ENCODE measurements around the gene CHST7.
A peak's percentile ranks its signal among the peaks of the same experiment; 100 is the strongest.

Gene CHST7

GRCh38 chrX:46573331-46573891 is at the start of gene CHST7:
CHST7 (plus strand) TSS chrX:46573765; CDS start chrX:46573932, 167 bp downstream.
- no peak for TF ChIP-seq YY1 (IDR thresholded peaks at IDR 0.05; ENCODE audit: low read depth)
- TF ChIP-seq RAD21 (IDR thresholded peaks at IDR 0.05; ENCODE audit: low read depth) = peak; percentile 61

GRCh38 chrX:46531442-46531841 is 42.1 kb upstream of the CHST7 start:
- TF ChIP-seq RAD21 (IDR thresholded peaks at IDR 0.05; ENCODE audit: low read depth) (no peak), EGR1 (IDR thresholded peaks at IDR 0.05) (no peak), CEBPB (IDR thresholded peaks at IDR 0.05) (no peak), TCF12 (IDR thresholded peaks at IDR 0.05; ENCODE audit: low read depth) (no peak), ZBTB7A (IDR thresholded peaks at IDR 0.05; ENCODE audit: low read depth) (no peak), REST (IDR thresholded peaks at IDR 0.05; ENCODE audit: low read depth) (no peak)

- no peak for TF ChIP-seq CREB1 (IDR thresholded peaks at IDR 0.05; ENCODE audit: low read depth)
- no peak for TF ChIP-seq TCF12 (IDR thresholded peaks at IDR 0.05; ENCODE audit: low read depth)
- no peak for TF ChIP-seq RAD21 (IDR thresholded peaks at IDR 0.05; ENCODE audit: low read depth)
- TF ChIP-seq TAF1 (IDR thresholded peaks at IDR 0.05; ENCODE audit: low read depth) = no peak
- TF ChIP-seq ZBTB7A (IDR thresholded peaks at IDR 0.05; ENCODE audit: low read depth) = no peak
- no peak for TF ChIP-seq EGR1 (IDR thresholded peaks at IDR 0.05)
- TF ChIP-seq USF1 (IDR thresholded peaks at IDR 0.05) = no peak
- TF ChIP-seq TEAD4 (IDR thresholded peaks at IDR 0.05) = no peak
- no peak for TF ChIP-seq YY1 (IDR thresholded peaks at IDR 0.05; ENCODE audit: low read depth)
- TF ChIP-seq NFIC (IDR thresholded peaks at IDR 0.05) = no peak
- no peak for TF ChIP-seq REST (IDR thresholded peaks at IDR 0.05; ENCODE audit: low read depth)
- TF ChIP-seq MAX (IDR thresholded peaks at IDR 0.05) = no peak
- TF ChIP-seq EP300 (IDR thresholded peaks at IDR 0.05; ENCODE audit: borderline replicate concordance) = no peak
- TF ChIP-seq CEBPB (IDR thresholded peaks at IDR 0.05) = no peak
- no peak for TF ChIP-seq FOXM1 (IDR thresholded peaks at IDR 0.05; ENCODE audit: borderline replicate concordance, low read depth)
Measured at GRCh38 chrX:46543441-46543840, 30.1 kb upstream of the CHST7 start.

- 0 out of 2 replicates have a peak, but pooled peaks have one; percentile 18 for TF ChIP-seq TCF12 (IDR thresholded peaks at IDR 0.05; ENCODE audit: low read depth)
- TF ChIP-seq MAX (IDR thresholded peaks at IDR 0.05) = peak; percentile 4; the same call in 1 of the 2 replicates
- peak; percentile 44 for TF ChIP-seq TAF1 (IDR thresholded peaks at IDR 0.05; ENCODE audit: low read depth)
- TF ChIP-seq REST (IDR thresholded peaks at IDR 0.05; ENCODE audit: low read depth) = no peak
- no peak for TF ChIP-seq RAD21 (IDR thresholded peaks at IDR 0.05; ENCODE audit: low read depth)
- TF ChIP-seq CEBPB (IDR thresholded peaks at IDR 0.05) = no peak
- no peak for TF ChIP-seq CREB1 (IDR thresholded peaks at IDR 0.05; ENCODE audit: low read depth)
Measured at GRCh38 chrX:46545111-46546005, 28.2 kb upstream of the CHST7 start, which contains the start of gene ZNF674. ZNF674 (minus strand) TSS chrX:46545421; CDS start chrX:46542087, 3,334 bp downstream.

- TF ChIP-seq CREB1 (IDR thresholded peaks at IDR 0.05; ENCODE audit: low read depth) (no peak), REST (IDR thresholded peaks at IDR 0.05; ENCODE audit: low read depth) (no peak), ZBTB7A (IDR thresholded peaks at IDR 0.05; ENCODE audit: low read depth) (no peak), EGR1 (IDR thresholded peaks at IDR 0.05) (no peak), MAX (IDR thresholded peaks at IDR 0.05) (no peak)
Measured at GRCh38 chrX:46547857-46548256, 25.7 kb upstream of the CHST7 start.

Measured in Ishikawa (cell line).